H54 (cell line): ENCODE measurements around the gene CEP85.

Experiments used
- DNase-seq: peaks from one replicate; pipeline ENCODE4 v3.0.0; 2011; ENCODE audit warnings: low spot score, mixed read lengths; ENCODE audit not compliant: insufficient read length
- FAIRE-seq: peaks from 3 replicates; lab custom pipeline; 2011; peaks lifted over from hg19 to GRCh38; lab: Jason Lieb, UNC
- POLR2A ChIP-seq: IDR thresholded peaks from 2 replicates; pipeline ENCODE4 v1.6.1; 2011; ENCODE audit warnings: low read depth, mild to moderate bottlenecking, low read length

Gene CEP85

DNA sequence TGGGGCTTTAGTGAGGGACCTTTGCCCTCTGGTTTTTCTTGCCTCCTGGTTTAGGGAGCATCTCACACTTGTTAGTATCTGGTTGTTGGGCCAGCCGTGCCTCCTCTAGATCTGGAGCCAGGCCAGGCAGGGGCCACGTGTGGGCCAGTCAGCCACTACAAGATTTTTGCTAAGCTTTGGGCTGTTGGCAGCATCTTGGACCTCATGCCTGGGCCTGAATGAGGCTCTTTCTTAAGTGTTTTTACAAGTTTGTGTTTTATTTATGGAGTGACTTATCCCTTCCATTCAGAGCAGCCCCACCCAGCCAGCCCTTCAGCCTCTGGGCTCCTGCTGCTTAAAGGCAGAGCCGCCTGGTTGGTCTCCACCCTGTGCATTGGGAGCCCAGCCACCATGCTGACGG is 44.3 kb downstream of the CEP85 start:
- TF ChIP-seq POLR2A = no peak
- DNase-seq = peak; percentile 28
- no peak for FAIRE-seq

DNA sequence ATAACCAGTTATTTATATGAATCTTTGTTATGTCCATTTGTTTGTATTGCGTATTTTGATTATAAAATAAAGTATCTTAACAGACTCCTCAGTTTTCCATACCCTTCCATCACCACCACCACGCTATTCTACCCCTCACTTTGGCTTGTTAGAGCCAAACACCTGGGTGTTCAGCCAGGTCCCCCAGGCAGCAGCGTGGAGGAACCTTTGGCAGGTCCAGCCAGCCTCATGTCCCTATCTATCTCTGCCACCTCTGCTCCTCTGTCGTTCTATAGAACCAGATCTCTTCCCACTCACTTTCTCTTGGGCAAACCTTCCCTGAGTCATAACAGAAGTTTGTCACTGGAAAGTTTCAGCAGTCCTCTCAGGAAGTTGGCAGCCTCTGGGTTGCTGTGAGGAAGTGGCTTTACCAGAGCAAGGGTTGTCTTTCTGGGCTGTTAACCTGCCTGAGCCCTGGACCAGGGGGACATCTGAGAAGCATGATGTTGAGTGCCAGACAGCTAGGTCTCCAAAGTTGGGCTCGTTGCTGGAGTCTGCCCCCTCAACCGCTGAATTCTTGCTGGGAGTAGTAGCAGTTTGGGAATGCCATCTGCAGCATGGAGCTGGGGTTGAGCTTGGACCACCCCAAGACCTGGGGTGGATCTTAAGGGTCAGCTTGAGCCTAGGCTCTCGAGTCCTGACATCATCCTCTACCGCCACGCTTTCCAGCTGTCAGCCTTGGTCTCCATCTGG is 44.9 kb downstream of the CEP85 start:
- no peak for TF ChIP-seq POLR2A
- no peak for FAIRE-seq
- DNase-seq = no peak

DNA sequence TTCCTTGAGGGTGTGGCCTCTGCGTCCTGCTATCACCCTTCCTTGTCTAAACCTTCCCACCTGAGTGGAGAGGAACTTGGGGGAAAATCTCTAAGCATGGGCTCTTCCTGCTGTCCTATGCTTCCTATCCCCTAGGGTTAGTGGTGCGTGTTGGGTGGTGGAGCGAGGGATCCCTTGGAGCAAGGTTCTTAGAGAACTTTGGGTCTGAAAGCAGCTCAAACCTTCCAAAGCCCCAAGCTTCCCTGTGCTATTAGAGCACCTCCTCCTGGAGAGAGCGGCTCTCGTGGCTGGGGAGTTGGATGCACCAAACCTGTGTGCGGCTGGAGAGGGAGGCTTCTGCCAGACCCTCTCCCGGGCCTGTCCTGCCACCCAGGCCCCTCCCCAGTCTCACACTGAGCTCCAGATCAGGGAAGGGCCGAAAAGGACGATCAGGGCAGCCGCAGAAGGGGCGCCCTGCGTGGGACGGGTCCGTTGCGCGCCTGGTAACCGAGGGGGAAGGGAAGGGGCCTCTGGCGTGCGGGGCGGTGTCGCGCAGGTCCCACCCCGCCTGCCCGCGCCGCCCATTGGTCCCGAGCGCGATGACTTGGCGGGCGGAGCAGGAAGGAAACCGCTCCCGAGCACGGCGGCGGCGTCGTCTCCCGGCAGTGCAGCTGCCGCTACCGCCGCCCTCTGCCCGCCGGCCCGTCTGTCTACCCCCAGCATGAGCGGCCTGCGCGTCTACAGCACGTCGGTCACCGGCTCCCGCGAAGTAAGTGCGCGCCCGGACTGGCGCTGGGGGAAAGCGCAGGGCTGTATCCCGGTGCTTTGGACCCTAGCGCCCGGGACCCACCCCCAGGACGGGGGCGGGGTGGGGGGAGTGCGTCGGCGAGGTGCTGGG is 45.7 kb downstream of the CEP85 start, which contains the start of gene SH3BGRL3:
SH3BGRL3 (plus strand) TSS at position 631 of the 877 bp plus-strand sequence; CDS start at position 701, 70 bp downstream.
- TF ChIP-seq POLR2A = peak; percentile 85
- DNase-seq = peak; percentile 30
- FAIRE-seq = no peak

DNA sequence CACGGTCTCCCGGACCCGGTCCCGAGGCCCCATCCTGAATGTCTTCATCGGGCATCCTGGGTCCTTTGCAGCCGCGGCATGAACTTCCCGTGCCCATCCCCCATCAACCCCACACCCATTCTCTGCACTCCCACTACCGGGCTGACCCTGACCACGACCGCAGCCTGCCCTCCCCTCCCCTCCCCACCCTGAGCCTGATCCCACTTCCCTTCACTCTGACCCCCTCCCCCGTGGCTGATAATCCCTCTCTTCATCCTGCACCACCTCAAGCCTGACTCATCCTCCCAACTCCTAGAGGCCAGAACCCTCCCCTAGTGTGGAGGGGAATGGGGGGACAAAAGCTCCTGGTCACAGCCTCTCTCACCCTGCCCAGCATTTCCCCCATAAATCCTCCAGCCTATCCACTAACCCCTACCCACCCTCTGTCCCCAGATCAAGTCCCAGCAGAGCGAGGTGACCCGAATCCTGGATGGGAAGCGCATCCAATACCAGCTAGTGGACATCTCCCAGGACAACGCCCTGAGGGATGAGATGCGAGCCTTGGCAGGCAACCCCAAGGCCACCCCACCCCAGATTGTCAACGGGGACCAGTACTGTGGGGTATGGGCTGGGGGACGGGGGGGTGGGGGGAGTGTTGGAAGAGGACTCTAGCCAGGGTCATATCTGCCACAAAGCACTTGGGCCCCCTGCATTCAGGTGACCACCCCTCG is 46.5 kb downstream of the CEP85 start:
- TF ChIP-seq POLR2A = no peak
- DNase-seq (peak; percentile 55), FAIRE-seq (no peak)

DNA sequence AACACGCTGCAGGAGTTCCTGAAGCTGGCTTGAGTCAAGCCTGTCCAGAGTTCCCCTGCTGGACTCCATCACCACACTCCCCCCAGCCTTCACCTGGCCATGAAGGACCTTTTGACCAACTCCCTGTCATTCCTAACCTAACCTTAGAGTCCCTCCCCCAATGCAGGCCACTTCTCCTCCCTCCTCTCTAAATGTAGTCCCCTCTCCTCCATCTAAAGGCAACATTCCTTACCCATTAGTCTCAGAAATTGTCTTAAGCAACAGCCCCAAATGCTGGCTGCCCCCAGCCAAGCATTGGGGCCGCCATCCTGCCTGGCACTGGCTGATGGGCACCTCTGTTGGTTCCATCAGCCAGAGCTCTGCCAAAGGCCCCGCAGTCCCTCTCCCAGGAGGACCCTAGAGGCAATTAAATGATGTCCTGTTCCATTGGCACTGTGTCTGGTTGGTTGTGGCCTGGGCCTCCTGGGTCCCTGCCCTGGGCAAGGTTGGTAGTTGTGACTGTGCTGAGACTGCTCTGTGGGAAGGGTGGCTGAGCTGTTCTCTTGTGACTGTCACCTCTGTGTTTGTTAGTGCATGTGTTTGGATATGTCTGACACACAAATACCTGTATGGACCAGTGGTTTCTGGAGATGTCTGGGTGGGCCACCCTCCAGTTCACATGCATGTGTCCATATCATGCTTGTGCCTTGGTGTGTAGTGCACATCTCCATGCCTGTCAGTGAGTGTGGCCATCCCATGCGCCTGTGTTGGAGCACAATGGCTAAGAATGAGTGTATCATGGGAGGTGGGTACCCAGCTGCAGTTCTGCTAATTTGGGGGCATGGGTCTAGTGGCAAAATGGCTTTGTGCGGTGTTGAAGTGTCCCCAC is 47.3 kb downstream of the CEP85 start:
- FAIRE-seq (no peak), DNase-seq (no peak)
- no peak for TF ChIP-seq POLR2A

DNA sequence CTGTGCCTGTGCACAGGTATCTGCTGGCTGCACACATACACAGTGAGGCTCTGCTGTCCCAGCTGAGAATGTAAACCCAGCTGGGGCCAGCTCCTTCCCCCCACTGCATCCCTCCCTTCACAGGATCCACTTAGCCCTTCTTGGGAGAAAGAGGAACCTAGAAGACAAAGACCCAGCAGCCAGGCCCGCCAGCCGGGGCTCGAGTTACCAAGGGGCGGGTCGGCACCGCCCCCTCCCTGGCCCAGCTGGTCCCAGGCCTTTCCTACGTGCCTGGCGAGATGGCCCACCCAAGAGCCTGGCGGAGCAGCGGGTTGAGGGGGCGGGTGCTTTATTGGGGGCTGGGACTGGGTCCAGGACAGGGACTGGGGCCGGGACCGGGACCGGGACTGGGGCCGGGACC is 48.0 kb downstream of the CEP85 start:
- FAIRE-seq (no peak), DNase-seq (no peak)
- no peak for TF ChIP-seq POLR2A

DNA sequence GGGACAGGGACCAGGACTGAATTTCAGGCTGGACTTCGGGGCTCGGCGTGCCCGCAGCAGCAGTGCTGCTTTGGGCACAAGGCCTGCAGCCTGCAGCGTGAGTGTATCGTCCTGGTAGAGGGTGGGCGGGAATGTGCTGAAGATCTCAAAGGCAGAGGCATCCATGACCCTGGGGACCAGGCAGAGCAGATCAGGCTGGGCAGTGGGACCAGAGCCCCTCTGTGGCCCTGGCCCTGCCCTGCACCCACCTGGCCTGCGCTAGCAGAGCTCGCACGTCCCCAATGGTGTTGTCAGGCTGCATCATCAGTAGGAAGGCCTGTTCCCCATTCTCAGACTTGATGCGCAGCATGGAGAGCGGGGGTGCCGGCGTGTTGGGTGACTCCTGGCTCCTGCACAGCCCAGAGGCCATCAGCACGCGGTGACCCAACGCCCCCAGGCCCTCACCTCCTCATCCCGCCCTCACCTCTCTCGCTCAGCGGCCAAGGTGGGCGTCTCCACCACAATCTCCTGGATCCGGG is 48.5 kb downstream of the CEP85 start:
- DNase-seq (no peak), FAIRE-seq (no peak)
- no peak for TF ChIP-seq POLR2A

DNA sequence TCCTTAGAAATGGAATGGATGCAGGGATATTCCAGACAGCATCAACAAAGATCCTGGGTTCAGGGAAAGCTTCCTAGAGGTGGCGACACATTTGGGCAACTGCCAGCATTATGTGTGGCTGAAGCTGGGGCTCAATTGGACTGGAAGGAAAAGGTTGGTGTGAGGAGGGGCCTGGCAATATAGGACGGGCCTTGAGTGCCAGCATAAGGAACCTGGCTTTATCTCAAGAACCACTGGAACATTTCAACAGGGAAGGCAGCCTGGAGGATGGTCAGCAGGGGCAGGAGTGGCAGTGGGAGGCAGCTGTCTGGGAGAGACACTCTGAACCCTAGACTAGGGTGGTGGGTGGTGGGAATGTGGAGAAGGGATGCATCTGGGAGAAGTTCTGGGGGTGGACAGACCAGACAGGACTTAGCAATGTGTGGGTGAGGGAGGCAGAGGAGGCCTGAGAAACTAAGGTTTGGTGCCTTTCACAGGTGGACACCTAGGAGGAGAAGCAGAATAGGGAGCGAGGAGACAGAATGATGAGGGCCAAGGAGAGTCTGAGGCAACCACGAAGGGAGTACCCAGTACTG is 49.4 kb downstream of the CEP85 start:
- no peak for FAIRE-seq
- no peak for TF ChIP-seq POLR2A

DNA sequence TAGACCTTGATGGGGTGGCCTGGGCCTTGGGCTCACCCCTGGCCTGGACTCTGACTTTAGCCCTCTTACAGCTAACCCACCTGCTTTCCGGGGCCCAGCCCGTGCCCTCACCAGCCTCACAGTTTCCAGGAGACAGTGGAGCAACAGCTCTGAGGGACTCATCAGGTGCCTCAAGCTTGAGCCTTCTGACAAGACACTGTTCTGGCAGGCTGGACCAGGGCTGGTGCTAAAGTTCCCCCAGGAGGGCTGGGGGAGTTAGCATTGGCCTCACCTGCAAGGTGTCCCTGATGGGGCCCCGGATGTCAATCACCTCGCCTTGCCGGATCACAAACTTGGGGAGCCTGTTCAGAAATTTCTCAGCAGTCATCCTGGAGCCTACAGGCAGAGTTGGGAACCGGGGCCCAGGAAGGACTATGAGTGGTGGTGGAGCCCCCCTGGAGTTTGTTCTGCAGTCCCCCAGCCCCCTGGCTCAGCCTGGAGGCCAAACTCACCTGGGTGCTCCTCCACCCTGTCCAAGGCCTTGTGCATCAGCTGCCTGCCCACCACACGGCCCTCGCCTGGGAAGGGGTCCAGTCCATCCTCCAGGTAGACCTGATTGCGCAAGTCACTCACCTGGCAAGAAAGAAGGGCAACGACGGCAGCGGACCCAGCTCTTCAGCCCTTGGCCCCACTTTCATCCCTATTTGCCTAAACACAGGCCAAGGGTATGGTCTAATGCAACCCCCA is 50.0 kb downstream of the CEP85 start:
- TF ChIP-seq POLR2A = no peak
- DNase-seq = no peak
- no peak for FAIRE-seq

More for the DNA sequence above, 49.4 kb downstream of the CEP85 start:
- no peak for DNase-seq

DNA sequence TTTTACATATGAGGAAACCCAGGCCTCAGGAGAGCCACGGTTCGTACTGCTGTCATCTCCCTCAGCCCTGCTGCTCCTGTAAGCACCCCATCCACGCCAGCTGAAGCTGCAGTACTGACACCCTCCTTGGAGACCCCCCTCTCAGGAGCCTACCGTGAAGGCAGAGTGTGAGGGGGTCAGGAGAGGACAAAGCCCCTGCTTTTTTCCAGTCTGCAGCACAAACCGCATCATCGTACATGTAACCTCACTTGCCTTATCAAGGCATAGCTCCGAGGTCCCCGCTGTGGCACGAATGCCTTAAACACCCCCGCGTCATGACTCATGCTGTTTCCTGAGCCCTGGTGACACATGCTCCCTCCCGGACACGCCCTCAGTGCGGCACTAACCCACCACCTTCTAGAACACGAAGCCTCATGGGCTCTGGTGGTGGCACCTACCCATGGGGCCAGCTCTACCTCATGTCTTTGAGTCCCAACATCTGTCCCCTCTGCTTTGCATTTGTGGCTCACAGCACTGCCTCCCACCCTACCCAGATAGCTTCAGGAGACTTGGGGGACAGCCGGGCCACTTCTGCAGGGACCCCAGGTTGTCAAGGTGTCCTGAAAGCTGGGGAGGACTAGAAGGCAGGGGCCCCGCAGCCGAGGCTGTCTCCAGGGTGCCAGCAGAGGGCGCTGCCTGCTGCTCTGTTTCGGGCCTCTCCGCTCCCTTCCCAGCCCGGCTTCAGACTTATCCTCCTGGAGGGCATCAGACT is 50.8 kb downstream of the CEP85 start:
- peak; percentile 53 for FAIRE-seq
- DNase-seq = peak; percentile 82
- no peak for TF ChIP-seq POLR2A

DNA sequence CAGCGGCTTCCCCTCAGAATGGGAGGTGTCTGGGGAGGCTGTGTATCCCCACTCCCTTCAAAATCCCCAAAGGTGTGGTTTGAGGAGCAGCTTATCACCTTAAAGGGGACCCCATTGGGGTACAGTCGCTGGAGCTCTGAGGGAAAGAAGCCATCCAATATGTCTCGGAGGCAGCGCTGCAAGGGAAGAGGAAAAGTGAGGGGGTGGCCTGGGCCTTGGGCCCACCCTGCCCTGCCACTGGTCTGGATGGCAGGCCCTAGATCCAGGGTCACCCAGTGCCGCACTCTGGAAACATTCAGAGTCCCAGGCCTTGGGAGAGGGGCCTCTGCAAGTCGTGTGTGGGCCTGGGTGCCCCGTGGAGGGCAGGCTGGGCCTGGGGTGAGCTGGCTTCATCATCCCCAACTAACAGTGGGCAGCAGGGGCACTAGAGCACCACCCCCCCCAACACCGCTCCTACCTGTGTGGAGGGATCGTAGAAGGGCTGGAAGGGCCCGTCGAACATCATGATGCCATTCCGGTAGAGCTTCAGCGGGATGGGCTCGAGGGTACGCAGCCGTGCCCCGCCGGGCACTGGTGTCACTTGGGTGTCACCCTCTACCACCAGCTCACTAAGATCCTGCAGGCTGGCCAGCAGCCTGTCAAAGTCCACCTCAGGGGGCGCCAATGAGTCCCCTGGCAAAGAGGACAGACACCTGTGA is 51.5 kb downstream of the CEP85 start:
- DNase-seq (no peak), FAIRE-seq (no peak)
- no peak for TF ChIP-seq POLR2A

DNA sequence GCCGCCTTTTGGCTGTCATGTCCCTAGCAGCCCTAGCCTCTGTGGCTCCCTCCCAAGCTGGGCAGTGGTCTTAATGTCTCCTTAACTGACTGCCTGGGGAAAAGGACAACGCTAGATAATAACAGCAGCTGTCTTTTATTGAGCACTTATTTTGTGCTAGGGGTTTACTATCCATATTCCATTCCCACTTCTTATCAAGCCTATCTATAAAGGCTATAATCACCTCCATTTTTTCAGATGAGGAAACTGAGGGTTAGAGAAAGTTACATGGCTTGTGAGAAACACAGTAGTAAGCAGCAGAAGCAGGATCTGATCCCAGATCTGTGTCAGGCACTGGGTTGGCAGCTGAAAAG is 52.0 kb downstream of the CEP85 start:
- DNase-seq (no peak), FAIRE-seq (no peak)
- TF ChIP-seq POLR2A = no peak
